CD4-positive, alpha-beta T cell treated with Interleukin-17A for 4 hours (primary cell): ENCODE measurements around the gene TRAPPC14.
A peak's percentile ranks its signal among the peaks of the same experiment; 100 is the strongest.

Experiments used
- DNase-seq: peaks from one replicate; pipeline ENCODE4 v3.0.0-alpha.2; 2020; ENCODE audit warnings: mixed read lengths

Gene TRAPPC14

GRCh38 chr7:100171840-100172239, 13.3 kb upstream of the TRAPPC14 start:
- peak; percentile 51 for DNase-seq

GRCh38 chr7:100171087-100171681, 12.7 kb upstream of the TRAPPC14 start:
- DNase-seq: peak; percentile 59

DNA sequence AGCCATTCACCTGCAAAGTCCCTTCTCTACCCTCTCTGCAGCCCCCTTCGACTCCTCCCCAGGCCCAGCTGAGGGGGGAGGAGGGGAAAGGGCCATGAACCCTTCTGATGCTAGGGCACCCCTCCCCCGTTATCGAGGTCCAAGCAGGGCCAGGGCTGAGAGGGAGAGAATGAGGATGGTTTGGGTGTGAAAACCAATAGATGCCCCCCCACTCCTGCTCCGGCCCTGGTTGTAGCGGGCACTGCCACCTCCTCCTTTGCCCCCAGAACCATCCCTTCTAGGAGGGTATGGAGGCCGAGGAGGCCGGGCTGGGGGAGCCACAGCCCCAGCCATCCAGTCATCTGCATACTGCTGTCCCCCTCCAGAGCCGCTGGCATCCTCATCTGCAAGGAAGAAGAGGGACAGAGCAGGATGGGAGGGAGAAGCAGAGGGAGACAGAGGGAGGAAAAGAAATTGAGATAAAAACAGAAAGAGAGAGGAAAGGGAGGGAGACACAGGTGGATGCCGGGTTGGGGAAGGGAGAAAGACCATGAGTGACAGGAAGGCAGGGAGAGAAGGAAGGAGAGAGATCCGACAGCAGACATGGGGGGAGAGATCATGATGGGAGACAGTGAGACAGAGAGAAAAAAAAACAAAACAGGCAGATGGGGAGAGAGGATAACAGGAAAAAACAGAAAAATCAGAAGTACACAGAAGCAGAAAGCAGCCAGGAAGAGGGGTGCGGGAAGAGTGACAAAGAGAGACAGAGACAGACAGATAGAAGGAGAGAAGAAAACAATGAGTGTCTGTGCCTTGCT, 11.8 kb upstream of the TRAPPC14 start:
- peak; percentile 33 for DNase-seq

DNA sequence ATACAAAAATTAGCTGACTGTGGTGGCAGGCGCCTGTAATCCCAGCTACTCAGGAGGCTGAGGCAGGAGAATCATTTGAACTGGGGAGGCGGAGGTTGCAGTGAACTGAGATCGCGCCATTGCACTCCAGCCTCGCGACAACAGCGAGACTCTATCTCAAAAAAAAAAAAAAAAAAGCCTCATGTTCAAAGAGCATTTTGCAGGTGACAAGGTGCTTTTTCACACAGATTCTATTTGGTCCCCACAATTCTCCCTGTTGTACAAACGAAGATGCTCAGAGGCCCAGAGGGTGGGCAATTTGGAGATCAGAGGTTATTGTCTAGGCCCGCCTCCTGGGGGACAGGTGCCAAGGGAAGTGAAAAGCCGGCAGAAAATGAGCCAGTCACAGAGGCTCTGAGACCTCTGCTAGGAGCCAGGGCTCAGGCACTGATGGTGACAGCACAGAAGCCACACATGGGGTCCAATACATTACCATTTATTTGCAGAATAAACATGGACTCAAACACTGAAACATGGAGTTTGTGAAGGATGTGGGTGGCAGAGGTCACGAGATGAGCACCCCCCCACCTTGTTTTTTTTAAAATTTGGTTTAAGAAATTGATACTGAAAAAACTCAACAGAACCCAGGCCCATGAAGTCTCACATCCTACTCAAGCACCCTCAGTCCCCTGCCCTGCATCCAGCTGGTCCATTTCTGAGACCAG, 10.8 kb upstream of the TRAPPC14 start:
- DNase-seq: peak; percentile 60

GRCh38 chr7:100167912-100168323, 9.4 kb upstream of the TRAPPC14 start:
- DNase-seq: peak; percentile 39

- DNase-seq: peak; percentile 7
Observed at GRCh38 chr7:100166970-100167911, 8.7 kb upstream of the TRAPPC14 start.

- peak; percentile 72 for DNase-seq
Observed at GRCh38 chr7:100166317-100166940, 7.9 kb upstream of the TRAPPC14 start.

- no peak for DNase-seq
Observed at GRCh38 chr7:100163871-100164270, 5.3 kb upstream of the TRAPPC14 start.

- peak; percentile 48 for DNase-seq
Observed at GRCh38 chr7:100163006-100163531, 4.5 kb upstream of the TRAPPC14 start.

DNA sequence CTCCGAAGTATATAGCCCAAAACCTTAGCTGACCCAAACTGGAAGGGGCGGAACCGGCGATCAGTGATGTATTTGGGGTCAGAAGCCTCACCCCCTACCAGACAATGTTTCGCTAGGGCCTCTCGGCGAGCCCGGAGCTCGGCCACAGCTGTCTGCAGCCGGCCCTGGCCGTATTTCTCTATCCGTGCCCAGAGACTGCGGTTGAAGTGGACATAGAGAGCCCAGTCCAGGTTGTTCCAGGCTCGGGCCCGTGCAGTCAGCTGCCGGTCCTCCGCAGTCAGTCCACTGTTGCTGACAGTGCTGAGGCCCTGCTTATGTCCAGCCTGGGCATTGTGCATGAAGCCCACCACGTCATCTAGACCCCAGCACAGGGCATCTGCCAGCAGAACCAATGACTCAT, 1.5 kb upstream of the TRAPPC14 start:
- no peak for DNase-seq

DNA sequence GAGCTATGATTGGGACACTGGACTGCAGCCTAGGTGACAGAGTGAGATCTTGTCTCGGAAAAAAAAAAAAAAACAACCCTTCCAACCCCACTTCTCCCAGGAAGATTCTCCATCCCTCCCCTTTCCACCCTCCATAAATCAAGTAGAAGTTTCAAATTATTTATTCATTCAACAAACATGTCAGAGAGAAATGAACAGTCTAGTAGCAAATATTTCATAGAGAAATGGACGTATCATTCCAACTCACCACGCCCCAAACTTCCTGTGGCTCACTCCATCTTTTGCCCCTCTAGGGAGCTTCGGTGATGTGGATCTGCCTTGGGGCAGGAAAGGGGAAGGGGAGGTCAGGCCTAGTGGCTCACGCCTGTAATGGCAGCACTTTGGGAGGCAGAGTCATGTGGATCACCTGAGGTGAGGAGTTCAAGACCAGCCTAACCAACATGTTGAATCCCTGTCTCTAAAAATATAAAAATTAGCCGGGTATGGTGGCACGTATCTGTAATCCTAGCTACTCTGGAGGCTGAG, 638 bp upstream of the TRAPPC14 start:
- DNase-seq: no peak

DNA sequence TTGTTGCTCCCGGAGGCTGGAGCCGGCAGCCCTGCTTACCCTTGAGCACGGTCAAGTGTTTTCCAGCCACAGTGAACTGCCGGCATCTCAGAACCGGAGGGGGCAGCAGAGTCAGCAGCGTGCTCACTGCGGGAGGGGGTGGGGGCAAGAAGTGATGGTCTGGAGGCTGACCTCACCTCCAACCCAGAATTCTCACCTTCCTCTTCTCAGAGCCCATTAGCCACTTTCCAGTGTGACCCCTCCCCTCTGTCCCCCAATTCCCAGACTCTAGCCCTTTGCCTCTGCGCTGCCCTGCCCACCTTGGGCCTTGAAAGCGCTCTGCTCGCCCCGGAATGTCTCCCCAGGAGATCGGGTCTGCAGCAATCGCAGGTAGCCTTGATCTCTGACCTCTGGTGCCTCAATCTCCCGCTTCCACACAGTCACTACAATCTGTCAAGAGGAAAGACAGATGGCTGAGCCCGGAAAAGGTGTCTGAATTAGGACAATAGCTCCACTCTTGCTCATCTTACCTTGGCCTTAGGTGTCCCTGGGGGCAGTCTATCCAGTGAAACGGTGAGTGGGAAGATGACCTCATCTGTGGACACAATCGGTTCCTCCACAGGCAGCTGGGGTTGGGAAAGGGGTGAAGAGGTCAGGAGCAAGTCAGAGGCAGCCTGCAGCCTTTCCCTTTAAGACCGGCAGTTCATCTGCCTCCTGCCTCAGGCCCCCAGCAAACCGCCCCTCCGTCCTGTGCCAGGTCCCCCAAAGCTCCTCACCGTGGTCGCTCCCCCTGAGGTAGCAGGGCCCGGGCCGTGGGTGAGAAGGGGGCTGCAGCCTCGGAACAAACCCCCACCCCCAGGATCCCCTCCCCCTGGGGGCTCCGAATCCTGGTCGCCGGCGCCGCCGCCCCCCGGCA, 942 bp downstream of the TRAPPC14 start:
- no peak for DNase-seq

DNA sequence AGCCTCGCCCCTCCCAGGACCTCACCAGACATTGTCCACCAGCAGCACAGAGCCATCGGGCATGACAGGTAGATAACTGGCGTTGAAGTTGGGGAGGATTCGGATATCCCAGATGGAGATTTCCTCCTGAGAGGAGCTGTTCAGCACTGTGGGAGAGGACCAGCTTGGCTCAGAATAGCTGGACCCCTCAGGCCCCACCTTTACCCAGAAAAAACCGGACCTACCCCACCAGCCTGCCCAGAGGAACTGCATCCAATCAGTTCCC, 1.5 kb downstream of the TRAPPC14 start:
- no peak for DNase-seq

GRCh38 chr7:100156331-100157068, 2.0 kb downstream of the TRAPPC14 start:
- no peak for DNase-seq

DNA sequence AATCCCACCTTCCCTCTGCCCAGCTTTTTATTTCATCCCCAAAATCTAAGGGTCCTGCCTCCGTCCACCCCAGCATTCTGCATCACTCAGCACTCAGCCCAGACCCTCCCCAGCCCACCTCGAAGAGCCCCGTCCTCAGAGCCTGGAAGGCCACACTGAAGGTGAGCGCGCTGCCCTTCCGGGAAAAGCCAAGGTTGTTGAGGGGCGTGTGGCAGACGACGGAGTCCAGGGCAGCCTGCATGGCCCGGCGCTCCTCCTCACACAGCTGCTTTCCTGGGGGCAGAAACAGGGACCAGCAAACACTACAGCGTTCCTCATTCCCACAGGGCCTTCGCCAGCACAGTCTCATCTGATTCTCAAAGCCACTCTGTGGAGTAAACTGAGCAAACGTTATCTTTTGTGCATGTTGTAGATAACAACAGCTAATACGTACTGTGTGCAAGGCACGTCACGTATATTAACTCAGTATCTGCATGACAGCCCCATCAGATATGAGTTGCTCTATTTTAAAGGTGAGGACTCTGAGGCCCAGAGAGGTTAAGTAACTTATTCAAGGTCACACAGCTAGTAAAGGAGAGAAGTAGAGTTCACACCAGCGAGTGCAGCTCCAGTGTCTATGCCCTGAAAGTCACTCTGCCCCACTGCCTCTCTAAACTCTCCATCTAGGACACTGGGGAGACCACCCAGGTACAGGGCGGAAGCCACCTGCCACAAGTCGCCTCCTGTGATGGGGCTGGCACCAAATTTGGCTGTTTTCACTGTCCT, 2.8 kb downstream of the TRAPPC14 start:
- no peak for DNase-seq

DNA sequence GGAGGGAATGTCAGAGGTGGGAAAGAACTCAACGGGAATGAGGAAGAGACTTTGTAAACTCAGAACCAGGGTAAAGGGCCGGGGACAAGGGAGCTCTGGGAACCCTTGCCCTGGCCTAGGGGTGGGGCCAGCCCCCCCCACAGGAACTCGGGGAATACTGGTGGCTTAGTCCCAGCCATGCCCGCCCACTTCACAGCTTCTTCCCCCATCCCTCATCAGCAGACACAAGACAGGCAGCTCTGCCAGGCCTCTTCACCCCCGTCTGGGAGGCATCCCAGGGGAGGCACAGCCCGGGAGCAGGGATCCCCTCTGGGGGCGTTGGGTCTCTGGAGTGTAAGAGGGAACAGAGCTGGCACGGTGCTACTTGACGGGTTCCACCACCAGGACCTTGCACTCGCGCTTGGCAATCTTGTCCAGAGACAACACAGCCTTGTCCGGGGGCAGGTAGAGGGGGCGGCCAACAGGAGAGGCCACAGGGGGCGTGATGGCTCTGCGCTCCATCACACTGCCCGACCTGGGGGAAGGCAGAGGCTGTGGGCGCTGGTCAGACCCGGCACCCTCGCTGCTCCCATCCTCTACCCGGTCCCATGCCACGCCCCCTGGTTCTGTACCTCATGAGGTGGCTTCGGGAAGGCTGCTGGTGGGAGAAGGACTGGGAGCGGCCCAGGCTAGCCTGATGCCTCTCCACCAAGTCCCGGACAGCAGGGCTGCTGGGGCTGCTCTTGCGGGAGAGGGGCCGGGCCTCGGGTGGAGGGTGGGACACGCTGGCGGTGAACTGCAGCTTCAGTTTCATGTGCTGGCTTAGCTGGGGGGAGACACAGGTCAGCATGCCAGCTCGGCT, 3.7 kb downstream of the TRAPPC14 start:
- DNase-seq: no peak

DNA sequence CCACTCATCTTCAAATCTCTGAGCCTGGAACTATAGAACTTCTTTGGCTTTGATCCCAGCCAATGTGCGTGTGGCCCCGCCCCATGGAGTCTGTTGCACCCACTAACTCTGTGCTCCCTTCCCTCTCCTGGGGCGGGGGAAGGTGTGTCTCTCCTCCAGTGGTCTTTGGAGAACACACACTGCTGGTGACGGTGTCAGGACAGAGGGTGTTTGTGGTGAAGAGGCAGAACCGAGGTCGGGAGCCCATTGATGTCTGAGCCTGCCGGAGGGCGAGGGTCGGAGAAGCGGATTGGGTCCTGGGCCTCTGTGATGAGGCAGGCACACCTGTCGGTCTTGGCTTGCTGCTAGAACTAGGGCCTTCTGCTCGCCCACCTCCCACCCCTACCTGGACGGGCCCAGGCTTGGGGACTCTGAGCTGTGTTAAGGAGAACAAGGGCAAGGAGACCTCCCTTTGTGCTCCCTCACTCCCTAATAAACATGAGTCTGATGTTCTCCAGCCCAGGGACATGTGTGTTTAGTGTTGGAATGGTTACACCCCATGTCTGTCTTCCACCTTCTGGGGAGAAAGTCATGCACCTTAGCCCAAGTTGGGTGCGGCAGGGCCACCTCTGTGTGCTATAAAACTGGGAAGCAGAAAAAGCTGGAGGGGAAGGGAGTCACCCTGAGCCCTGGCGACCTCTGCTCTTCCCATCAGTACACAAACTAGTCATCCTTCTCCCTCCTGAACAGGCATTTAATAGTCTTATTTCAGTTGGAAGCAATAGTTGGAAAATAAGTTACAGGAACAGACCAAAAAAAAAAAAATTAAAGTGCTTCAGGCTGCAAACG, 4.6 kb downstream of the TRAPPC14 start:
- DNase-seq: no peak
